ENCODE data around the gene USF3.

USF3 gene

DNA sequence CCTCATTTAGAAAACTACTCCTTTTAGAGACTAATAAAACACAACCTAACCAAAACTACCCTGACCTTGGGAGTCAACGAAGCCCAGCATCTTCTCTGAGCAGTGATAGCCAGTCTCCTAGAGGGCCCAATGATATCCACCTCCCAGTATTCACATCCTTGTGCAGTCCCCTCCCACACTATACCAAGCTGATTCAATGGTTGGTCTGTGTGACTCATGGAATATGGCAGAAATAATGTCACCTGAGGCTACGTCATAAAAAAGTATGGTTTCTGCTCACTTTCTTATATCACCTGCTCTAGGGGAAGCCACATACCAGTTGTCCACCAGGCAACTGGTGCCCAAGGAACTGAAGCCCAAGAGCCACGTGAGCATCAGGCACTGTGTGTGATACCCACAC, 21.4 kb upstream of the USF3 start:
- TF ChIP-seq, protein P1, sequence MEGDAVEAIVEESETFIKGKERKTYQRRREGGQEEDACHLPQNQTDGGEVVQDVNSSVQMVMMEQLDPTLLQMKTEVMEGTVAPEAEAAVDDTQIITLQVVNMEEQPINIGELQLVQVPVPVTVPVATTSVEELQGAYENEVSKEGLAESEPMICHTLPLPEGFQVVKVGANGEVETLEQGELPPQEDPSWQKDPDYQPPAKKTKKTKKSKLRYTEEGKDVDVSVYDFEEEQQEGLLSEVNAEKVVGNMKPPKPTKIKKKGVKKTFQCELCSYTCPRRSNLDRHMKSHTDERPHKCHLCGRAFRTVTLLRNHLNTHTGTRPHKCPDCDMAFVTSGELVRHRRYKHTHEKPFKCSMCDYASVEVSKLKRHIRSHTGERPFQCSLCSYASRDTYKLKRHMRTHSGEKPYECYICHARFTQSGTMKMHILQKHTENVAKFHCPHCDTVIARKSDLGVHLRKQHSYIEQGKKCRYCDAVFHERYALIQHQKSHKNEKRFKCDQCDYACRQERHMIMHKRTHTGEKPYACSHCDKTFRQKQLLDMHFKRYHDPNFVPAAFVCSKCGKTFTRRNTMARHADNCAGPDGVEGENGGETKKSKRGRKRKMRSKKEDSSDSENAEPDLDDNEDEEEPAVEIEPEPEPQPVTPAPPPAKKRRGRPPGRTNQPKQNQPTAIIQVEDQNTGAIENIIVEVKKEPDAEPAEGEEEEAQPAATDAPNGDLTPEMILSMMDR (IDR thresholded peaks at IDR 0.05; ENCODE audit: insufficient read depth, low read depth, low read length, missing control alignments), result no peak
- H3K4me3 ChIP-seq (ENCODE audit: low read depth, low read length), result no peak overlapping the region

DNA sequence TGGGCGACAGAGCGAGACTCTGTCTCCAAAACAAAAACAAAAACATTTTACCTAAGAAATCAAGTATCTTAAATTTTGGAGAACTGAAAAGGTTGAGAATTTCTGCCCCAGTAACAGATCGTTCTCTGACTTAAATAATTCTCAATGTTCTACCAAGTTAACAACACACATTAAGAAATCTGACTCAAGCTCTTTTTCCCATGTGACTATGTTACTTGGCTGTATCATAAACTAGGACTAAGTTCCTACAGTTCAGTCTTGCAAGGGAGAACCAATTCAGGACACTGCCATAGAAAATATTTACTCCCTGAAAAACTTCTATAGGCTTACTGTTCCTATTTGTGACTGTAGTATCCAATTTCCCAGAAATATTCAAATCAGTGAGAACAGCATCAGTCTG, 20.9 kb upstream of the USF3 start:
- no peak for DNase-seq (ENCODE audit: low read depth)
- TF ChIP-seq, protein P1 (IDR thresholded peaks at IDR 0.05; ENCODE audit: insufficient read depth, low read depth, low read length, missing control alignments), result no peak
- no peak overlapping the region for H3K4me3 ChIP-seq (ENCODE audit: low read depth, low read length)

More for the DNA sequence above, 21.4 kb upstream of the USF3 start:
- no peak for DNase-seq (ENCODE audit: low read depth)

DNA sequence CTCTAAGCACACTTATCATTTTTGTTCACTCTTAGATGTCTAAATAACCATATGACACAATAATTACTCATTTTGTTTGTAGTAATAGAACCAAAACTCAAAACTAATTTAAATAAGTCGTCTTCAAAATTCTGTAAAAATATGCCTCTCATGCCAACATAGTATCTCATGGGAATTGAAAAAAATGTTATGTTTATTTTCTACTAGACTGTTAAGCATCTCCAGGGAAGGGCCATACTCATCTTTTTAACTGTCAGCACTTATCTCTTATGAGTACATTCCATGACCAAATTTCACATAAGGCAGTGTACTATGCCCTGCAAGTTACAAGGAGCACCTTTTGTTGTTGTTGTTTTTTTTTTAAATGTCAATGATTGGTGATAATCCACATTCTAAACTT, 18.3 kb upstream of the USF3 start:
- TF ChIP-seq, protein P1 (IDR thresholded peaks at IDR 0.05; ENCODE audit: insufficient read depth, low read depth, low read length, missing control alignments), result no peak
- H3K4me3 ChIP-seq (ENCODE audit: low read depth, low read length), result no peak overlapping the region
- DNase-seq (ENCODE audit: low read depth), result no peak

DNA sequence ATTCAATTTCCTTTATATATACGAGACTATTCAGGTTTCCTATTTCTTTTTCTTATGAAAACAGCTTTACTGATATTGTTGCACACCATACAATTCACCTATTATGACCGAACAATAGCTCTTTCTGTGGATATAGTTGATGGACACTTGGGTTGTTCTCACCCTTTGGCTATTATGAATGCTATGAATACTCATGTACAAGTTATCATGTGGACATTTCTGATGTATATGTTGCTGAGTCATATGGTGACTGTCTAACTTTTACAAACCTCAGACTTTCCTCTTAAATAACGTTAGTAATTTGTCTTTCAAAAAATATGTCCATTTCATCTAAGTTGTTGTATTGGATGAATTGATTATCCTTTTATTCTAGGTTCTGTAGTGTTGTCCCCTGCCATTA, 15.7 kb upstream of the USF3 start:
- DNase-seq (ENCODE audit: low read depth), result no peak
- TF ChIP-seq, protein P1 (IDR thresholded peaks at IDR 0.05; ENCODE audit: insufficient read depth, low read depth, low read length, missing control alignments), result no peak
- no peak overlapping the region for H3K4me3 ChIP-seq (ENCODE audit: low read depth, low read length)

DNA sequence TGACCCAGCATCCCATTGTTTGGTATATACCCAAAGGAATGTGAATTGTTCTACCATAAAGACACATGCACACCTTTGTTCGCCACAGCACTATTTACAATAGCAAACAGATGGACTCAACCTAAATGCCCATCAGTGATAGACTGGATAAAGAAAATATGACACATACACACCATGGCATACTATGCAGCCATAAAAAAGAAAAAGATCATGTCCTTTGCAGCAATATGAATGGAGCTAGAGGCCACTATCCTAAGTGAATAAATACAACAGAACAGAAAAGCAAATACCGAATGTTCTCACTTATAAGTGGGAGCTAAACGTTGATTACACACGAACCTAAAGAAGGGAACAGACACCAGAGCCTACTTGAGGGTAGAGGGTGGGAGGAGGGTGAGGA, 11.4 kb upstream of the USF3 start:
- no peak for DNase-seq (ENCODE audit: low read depth)
- TF ChIP-seq, protein P1 (IDR thresholded peaks at IDR 0.05; ENCODE audit: insufficient read depth, low read depth, low read length, missing control alignments), result no peak
- no peak overlapping the region for H3K4me3 ChIP-seq (ENCODE audit: low read depth, low read length)

DNA sequence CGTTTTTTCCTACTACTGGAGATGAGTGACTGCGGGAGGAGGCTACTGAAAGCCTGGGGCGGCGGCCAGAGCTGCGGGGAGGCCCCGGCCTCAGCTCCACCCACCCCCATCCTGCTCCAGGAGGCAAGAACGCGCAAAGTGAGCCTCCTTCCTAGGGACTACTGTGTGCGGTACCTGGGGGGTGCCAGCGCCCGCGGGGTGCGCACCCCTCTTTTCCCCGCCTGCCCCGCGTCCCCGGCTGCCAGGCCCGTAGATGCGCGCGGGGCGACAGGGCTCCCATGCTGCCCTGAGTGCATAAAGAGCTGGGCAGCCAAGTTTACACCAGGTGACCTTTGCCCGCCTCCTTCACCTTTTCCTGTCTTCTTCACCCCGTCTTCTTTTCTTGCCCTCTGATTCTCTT, 2.5 kb upstream of the USF3 start:
- DNase-seq (ENCODE audit: low read depth), result peak; percentile 21
- H3K4me3 ChIP-seq (ENCODE audit: low read depth, low read length), result peak overlapping the region; percentile 42
- TF ChIP-seq, protein P1 (IDR thresholded peaks at IDR 0.05; ENCODE audit: insufficient read depth, low read depth, low read length, missing control alignments), result no peak

DNA sequence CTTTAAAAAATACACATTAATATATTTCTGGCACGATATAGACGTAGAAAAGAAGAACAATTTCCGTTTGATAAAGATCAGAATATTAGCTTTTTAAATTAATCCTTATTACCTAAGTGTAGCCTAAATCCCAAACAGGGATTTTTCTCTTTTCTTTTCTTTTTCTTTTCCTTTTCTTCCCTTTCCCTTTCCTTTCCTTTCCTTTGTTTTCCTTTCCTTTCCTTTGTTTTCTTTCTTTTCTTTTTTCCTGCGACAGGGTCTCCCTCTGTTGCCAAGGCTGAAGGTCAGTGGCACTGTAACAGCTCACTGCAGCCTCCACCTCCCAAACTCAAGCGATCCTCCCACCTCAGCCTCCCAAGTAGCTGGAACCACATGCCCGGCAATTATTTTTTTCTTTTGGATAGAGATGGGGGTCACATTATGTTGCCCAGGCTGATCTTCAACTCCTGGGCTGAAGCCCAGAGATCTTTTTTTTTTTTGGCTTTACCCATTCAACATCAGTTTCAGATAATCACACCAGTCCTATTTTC, 1.8 kb upstream of the USF3 start:
- H3K4me3 ChIP-seq (ENCODE audit: low read depth, low read length), result peak overlapping the region; percentile 80
- TF ChIP-seq, protein P1 (IDR thresholded peaks at IDR 0.05; ENCODE audit: insufficient read depth, low read depth, low read length, missing control alignments), result no peak
- no peak for DNase-seq (ENCODE audit: low read depth)
